ENCODE data around the gene TECPR2.
A peak's percentile ranks its signal among the peaks of the same experiment; 100 is the strongest.

TECPR2 gene

DNA sequence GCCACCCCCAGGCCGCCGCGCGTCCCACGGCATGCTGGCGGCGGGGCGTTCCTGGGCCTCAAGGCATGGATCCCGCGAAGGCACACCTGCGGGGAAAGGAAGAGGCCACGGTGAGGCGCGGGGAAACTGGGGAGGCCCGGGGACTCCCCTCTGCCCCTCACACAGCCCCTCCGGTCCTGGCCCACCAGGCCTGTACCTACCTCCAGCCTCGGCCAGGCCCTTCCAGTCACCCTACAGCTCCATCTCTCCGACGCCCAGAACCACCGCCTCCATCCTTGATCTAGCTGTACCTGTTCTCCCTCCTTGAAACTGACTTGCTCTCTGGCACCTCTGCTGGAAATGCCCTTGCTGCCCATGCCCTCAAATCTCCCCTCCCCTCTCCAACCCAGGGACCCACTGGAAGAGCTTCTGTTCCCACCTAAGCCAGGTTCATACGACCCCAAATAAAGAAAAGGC lies 145.1 kb downstream of the TECPR2 start:
- Histone ChIP-seq H3K4me1 (peaks cover 0 to 18% (median 10%) of the 10 kb centered on the region in 4 donors), H3K27me3 (no peaks in the 10 kb centered on the region), H3K9me3 (no peaks in the 10 kb centered on the region), H3K4me3 (no peak overlapping the region), H3K27ac (no peak overlapping the region), H3K36me3 (peaks cover 0 to 23% (median 0%) of the 10 kb centered on the region in 3 donors)
- intact Hi-C loops (cut with DNase I; ENCODE audit: low total_unique reads), result loop anchor here (5.0 kb wide), 1 partner anchor 146 kb away; the partner anchor contains the start of genes CINP and TECPR2
- TF ChIP-seq, protein P1, sequence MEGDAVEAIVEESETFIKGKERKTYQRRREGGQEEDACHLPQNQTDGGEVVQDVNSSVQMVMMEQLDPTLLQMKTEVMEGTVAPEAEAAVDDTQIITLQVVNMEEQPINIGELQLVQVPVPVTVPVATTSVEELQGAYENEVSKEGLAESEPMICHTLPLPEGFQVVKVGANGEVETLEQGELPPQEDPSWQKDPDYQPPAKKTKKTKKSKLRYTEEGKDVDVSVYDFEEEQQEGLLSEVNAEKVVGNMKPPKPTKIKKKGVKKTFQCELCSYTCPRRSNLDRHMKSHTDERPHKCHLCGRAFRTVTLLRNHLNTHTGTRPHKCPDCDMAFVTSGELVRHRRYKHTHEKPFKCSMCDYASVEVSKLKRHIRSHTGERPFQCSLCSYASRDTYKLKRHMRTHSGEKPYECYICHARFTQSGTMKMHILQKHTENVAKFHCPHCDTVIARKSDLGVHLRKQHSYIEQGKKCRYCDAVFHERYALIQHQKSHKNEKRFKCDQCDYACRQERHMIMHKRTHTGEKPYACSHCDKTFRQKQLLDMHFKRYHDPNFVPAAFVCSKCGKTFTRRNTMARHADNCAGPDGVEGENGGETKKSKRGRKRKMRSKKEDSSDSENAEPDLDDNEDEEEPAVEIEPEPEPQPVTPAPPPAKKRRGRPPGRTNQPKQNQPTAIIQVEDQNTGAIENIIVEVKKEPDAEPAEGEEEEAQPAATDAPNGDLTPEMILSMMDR (IDR thresholded peaks at IDR 0.05), result no peak
- DNase-seq, result no peak

DNA sequence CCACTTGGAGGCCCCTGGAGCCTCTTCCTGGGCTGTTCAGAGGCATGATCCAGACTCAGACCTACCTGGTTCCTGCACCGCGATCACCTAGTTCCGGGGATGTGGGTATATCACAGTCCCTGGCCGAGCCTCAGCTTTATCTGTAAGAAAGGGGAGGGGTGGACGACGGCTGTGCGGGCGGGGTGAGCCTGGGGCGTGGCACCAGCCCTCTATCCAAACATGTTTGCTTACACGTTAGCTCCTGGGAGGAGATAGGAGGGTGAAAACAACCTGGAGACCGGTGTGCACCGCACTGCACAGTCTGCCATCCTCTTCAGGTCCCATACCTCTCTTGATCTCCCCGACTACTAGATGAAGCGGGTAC lies 145.7 kb downstream of the TECPR2 start:
- peak overlapping the region; percentile 74 to 78 for H3K27ac ChIP-seq
- H3K4me1 ChIP-seq, result peaks cover 0 to 18% (median 10%) of the 10 kb centered on the region in 4 donors
- H3K36me3 ChIP-seq, result peaks cover 0 to 23% (median 0%) of the 10 kb centered on the region in 3 donors
- no peaks in the 10 kb centered on the region for H3K9me3 ChIP-seq
- H3K27me3 ChIP-seq, result no peaks in the 10 kb centered on the region
- no peak for DNase-seq
- TF ChIP-seq, protein P1 (IDR thresholded peaks at IDR 0.05), result no peak
- no peak overlapping the region for H3K4me3 ChIP-seq
- intact Hi-C loops (cut with DNase I; ENCODE audit: low total_unique reads), result loop anchor here (5.0 kb wide), 1 partner anchor 146 kb away; the partner anchor contains the start of genes CINP and TECPR2

DNA sequence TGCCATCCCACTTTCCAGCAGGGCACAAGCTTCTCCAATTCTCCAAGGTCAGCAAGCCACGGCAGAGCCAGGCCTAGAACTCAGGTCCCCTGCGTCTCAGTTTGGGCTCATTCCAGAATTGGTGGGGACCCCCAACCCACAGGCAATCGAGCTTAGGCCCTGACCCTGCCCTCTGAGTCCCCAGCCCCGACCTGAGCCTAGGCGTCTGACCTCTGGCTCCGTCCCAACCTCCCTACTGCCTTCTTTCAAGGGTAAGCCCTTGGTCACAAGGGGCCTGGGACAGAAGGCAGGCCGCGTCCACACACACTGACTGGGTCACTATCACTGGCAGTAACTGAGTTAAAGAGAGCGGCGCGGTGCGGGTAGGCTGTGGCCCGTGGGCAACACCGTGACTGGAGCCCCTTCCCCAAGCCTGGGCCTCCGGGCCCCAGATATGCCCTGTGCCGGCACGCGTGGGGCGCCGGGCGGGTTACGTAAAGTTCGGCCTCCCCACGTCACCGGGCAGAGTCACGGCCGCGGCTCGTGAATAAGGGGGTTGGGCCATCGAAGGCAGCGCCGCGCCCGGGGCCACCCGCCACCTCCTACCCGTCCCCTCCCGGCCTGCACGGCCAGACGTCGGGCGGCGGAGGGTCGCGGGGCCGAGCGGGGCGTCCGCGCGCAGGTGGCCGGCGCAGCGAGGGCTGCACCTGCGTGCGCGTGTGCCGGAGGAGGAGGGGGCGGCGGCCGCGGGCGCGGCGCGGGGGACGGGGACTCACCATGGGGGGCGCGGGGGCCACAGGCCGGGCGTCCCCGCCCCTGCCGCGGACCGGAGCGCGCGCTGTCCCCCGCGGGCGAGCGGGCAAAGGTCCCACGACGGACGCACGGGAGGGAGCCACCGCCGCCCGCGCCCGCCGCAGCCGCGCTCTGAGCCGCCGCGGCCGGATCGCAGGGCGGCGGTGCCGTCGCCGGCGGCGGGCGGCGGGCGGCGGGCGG lies 146.3 kb downstream of the TECPR2 start:
- Histone ChIP-seq H3K4me3 (peak overlapping the region; percentile 61 to 80), H3K4me1 (peaks cover 0 to 18% (median 10%) of the 10 kb centered on the region in 4 donors), H3K27ac (peak overlapping the region; percentile 74 to 78), H3K9me3 (no peaks in the 10 kb centered on the region), H3K36me3 (peaks cover 0 to 23% (median 0%) of the 10 kb centered on the region in 3 donors), H3K27me3 (no peaks in the 10 kb centered on the region)
- TF ChIP-seq, protein P1 (IDR thresholded peaks at IDR 0.05), result no peak
- intact Hi-C loops (cut with DNase I; ENCODE audit: low total_unique reads), result loop anchor here (5.0 kb wide), 1 partner anchor 147 kb away; the partner anchor contains the start of genes CINP and TECPR2
- DNase-seq, result peak in 1 of 2 donors; percentile 85

DNA sequence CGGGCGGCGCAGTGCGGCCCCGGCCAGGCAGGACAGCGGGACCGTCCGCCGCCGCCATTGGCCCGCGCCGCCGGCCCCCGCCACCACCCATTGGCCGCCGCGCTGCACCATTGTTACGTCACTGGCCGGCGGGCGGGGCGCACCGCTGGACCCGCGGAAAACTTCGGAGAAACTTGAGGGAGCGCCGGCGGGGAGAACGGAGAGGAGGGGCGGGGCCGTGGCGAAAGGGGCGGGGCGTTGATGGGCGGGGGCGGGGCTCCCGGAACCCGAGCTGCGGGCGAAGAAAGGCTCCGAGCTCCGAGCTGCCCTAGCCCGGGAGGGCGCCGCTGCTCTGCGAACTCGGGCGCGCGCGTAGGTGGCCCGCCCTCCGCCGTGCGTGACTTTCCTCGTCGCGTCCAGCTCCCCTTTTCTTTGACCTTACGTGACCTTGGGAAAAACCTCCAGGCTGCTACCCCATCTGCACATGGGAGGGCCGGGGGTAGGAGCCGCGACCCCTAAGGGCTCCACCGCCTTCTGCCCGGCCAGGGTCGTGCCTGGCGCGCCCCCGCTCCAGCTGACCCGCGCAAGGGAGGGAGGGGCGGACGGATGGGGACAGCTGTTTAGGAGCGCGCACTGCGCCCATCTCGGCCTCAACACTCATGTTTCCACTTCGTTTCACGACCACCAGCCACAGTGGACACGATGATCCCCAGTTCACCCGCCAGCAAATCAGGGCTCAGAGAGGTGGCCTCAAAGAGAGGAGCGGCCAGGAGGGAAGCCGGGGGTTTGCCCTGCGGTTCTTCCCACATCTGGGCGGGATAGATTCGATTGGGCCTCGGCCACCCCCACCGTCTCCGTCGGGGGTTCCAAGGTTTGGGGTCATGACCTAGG lies 147.2 kb downstream of the TECPR2 start, which contains the start of gene ANKRD9:
ANKRD9 (minus strand) TSS at position 31 of the 870 bp plus-strand sequence. CDS start 1,887 bp downstream, outside the sequence.
- Histone ChIP-seq H3K27ac (peak within 1 kb of the TSS; percentile 74 to 78), H3K9me3 (no peaks in the 10 kb centered on the region), H3K36me3 (peaks cover 0 to 18% (median 0%) of the 10 kb centered on the region in 3 donors), H3K4me3 (peak within 1 kb of the TSS; percentile 61 to 80), H3K4me1 (peaks cover 0 to 18% (median 10%) of the 10 kb centered on the region in 4 donors), H3K27me3 (no peaks in the 10 kb centered on the region)
- intact Hi-C loops (cut with DNase I; ENCODE audit: low total_unique reads), result loop anchor here (5.0 kb wide), 1 partner anchor 148 kb away; the partner anchor contains the start of genes CINP and TECPR2
- TF ChIP-seq, protein P1 (IDR thresholded peaks at IDR 0.05), result no peak
- peak; percentile 93 to 97 for DNase-seq
